OCI-LY7 (cell line): Measurements from ENCODE around the gene TAGLN2.

Source experiments
- CTCF ChIP-seq: fragments of 200-600 bp; sonication (generic); conservative IDR thresholded peaks from 2 replicates; pipeline ENCODE4 v1.5.1; 2014; ENCODE audit warnings: mild to moderate bottlenecking, antibody characterized with exemption, low read length, moderate library complexity, mixed read lengths
- EZH2phosphoT487 ChIP-seq: fragments of 200-600 bp; sonication (generic); IDR thresholded peaks from 2 replicates; pipeline ENCODE4 v1.6.1; 2018; ENCODE audit warnings: low read depth, borderline replicate concordance, mild to moderate bottlenecking, mixed run types, antibody characterized with exemption, low read length, moderate library complexity, mixed read lengths

- no peak for TF ChIP-seq CTCF
- no peak for TF ChIP-seq EZH2phosphoT487
Measured at GRCh38 chr1:159943908-159944622, 18.8 kb upstream of the TAGLN2 start.
